Measurements from ENCODE around the gene YPEL2.

DNA sequence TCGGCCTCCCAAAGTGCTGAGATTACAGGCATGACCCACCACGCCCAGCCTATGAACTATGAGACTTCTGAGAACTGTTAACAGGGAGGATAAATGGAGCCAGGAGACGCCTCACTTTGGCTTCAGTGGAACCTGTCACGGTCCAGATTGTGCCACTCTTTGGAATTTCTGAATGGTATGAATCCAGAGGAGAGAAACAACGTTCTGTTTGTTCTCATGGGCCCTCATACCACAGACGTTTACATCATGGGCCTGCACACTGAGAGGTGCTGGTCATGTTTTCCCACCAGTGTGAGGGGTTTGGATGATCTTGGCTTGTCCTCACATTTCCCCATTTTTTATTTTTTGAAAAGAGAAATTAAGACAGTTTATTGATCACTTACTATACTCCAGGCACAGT, 90.3 kb downstream of the YPEL2 start:
- TF ChIP-seq, protein P1, sequence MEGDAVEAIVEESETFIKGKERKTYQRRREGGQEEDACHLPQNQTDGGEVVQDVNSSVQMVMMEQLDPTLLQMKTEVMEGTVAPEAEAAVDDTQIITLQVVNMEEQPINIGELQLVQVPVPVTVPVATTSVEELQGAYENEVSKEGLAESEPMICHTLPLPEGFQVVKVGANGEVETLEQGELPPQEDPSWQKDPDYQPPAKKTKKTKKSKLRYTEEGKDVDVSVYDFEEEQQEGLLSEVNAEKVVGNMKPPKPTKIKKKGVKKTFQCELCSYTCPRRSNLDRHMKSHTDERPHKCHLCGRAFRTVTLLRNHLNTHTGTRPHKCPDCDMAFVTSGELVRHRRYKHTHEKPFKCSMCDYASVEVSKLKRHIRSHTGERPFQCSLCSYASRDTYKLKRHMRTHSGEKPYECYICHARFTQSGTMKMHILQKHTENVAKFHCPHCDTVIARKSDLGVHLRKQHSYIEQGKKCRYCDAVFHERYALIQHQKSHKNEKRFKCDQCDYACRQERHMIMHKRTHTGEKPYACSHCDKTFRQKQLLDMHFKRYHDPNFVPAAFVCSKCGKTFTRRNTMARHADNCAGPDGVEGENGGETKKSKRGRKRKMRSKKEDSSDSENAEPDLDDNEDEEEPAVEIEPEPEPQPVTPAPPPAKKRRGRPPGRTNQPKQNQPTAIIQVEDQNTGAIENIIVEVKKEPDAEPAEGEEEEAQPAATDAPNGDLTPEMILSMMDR (IDR thresholded peaks at IDR 0.05; ENCODE audit: insufficient read depth, low read depth, low read length): no peak
- TF ChIP-seq EZH2 (IDR thresholded peaks at IDR 0.05; ENCODE audit: insufficient read depth, low read length): no peak

Data from astrocyte (in vitro differentiated cells and primary cell).